ENCODE results near the gene RBM41. TPM values are rescaled to one million over a fixed set of nuclear protein-coding genes. Genes with fewer than 3 reads are reported as not detected.

The RBM41 gene
- total RNA-seq, 1 donor from 2014 or later: 20.4 TPM

Other genes with a start within 250 kb of the RBM41 start
- gene RIPPLY1, start 215.5 kb downstream of the RBM41 start, total RNA-seq: not detected
- gene CLDN2, start 198.4 kb downstream of the RBM41 start, total RNA-seq: not detected
- 10.8 TPM for gene MORC4, start 118.6 kb downstream of the RBM41 start, total RNA-seq
- 1.4 TPM for gene NUP62CL, start 87.6 kb upstream of the RBM41 start, total RNA-seq
- gene DNAAF6, start 87.8 kb upstream of the RBM41 start, total RNA-seq: 2.0 TPM